GM19455 (cell line): ENCODE data around the gene ODF4.
"Not testable (repeated sequence)": the region's sequence is repeated elsewhere in the genome, so short reads cannot be mapped to it uniquely, and the experiment has no call there.

Experiments used
- ATAC-seq: cut with Tn5 transposase; IDR thresholded peaks from one replicate; pipeline ENCODE4 v1.9.1; 2021; ENCODE audit not compliant: unreplicated experiment

The ODF4 gene

GRCh38 chr17:8366231-8366630 lies 26.6 kb downstream of the ODF4 start:
- ATAC-seq, result no peak

DNA sequence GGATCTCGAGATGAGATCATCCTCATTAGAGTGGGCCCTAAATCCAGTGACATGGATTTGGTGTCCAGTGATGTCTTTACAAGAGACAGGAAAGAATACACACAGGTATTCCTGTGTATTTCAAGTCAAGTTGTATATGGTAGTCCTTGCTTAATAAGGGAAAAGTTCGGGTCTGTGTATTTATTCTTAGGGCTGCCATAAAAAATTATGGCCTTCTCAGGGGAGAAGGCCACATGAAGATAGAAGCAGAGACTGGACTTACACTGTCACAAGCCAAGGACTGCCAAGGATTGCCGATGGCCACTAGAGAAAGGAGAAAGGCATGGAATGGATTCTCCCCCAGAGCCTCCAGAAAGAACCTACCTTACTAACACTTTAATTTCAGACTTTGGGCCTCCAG lies 28.6 kb downstream of the ODF4 start:
- no peak for ATAC-seq

GRCh38 chr17:8369944-8370343 lies 30.3 kb downstream of the ODF4 start:
- no peak for ATAC-seq

- no peak for ATAC-seq
Measured at GRCh38 chr17:8371786-8372185, 32.1 kb downstream of the ODF4 start.

DNA sequence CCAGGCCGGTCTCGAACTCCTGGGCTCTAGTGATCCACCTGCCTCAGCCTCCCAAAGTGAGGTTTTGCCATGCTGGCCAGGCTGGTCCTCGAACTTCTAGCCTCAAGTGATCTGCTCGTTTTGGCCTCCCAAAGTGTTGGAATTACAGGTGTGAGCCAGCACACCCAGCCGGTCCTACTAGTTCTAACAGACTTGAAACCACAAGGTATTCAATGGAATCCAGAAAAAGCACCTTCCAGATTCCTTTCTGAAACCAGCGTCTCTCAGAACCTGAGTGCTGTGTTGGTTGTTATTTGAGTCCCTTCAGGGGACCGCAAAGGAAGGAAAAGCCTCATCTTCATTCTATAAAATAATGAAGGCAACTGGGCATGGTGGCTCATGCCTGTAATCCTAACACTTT lies 32.8 kb downstream of the ODF4 start:
- no peak for ATAC-seq

GRCh38 chr17:8373856-8374255 lies 34.2 kb downstream of the ODF4 start:
- not testable (repeated sequence) for ATAC-seq

GRCh38 chr17:8375738-8376259 lies 36.2 kb downstream of the ODF4 start:
- no peak for ATAC-seq

DNA sequence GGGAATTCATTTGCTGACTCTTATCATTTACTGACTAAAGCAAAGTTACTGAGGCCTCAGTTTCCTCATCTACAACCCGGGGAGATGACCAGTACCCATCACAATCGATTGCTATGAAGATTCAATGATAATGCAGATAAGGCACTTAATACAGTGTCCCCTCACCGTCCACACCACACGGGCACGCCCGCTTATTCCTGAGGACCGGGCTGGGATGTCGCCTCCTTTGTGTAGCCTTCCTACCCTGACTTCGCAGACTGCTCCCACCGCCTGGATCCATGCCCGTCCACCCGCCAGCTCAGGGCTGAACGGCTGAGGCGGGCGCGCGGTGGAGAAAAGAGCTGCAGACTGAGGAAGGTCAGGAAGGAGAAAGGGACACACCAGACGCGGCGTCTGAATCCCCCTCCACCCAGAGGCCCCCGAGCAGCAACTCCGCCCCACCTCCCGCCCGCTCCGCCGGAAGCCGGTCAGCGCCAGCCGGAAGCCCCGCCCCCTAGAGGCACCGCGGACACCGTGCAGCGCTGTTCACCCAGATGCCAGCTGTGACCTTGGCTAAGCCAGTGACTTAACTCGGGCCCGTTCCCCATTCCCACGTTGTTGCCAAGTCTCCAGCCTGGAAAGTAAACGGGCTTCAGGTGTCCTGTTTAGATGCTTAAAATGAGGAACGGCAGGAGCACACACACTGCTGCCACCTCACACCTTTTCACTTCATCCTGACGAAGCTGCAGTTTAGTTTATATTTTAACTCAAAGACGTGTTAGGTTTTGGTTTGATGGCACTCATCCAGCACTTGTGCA lies 36.8 kb downstream of the ODF4 start, which contains the start of gene KRABD2:
KRABD2 (minus strand) TSS at position 434 of the 797 bp plus-strand sequence.
- peak; percentile 83 for ATAC-seq

- no peak for ATAC-seq
Measured at GRCh38 chr17:8377422-8377821, 37.8 kb downstream of the ODF4 start.

DNA sequence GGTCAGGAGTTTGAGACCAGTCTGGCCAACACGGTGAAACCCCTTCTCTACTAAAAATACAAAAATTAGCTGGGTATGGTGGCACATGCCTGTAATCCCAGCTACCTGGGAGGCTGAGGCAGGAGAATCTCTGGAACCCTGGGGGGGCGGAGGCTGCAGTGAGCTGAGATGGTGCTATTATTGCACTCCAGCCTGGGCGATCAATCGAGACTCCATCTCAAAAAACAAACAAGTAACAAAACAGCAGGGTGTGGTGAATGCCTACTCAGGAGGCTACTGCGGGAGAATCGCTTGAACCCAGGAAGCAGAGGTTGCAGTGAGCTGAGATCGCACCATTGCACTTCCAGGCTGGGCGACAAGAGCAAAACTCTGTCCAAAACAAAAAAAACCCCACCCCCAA lies 38.5 kb downstream of the ODF4 start:
- ATAC-seq, result not testable (repeated sequence)

DNA sequence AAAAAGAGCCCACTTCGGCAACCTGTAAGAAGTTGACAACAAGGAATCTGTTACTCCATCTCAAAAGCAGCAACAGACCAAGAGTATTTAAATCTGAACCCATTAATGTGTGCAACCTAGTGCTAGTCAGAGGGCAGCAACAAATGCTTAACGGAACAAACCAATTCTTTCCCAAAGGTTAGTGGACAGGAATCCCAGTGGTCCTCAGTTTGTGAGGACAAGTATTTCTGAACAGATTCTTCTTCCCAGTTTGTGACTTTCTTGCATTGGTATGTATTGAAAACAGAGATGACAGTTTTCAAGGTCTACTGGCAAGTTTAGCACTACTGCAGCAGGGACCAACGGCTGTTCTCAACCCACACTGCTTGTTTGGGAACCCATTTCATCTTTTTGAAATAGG lies 40.4 kb downstream of the ODF4 start:
- no peak for ATAC-seq

DNA sequence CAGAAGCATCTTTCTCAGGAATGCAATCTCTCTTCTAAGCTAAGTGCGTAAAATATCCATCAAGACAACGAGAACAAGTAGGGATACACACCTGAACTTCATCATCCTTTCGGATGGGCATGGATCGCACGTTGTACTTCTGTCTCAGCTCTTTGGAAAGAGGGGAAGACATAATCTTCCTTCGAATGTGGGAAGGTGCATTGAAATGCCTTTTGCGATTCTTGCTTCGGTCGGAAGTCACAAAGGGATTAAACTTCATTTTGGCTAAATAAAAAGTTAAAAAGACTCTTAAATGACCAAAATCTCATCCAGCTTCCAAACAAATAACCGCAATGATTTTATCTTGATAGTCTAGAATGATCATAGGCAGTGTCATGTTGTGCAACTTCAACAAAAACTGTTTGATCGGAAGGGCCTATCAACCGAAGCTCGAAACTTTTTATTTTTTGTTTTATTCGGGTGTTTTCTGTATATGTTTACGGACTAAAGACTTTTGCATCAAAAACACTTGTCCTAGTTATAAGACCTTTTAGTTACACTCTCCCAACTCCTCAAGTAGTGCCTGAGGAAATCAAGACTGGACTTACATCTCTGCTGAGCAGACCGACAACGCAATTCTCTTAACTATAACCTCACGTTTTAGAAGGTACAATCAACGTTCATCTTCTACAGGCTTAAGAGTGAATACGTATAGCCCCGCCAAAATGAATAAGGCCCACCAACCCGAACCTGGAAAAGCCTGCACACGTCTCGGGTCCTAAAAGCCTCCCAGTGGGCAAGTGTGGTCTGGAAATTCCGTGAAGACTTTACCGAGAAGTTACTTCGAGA lies 42.6 kb downstream of the ODF4 start:
- ATAC-seq, result no peak

- no peak for ATAC-seq
Measured at GRCh38 chr17:8382880-8383142, 43.2 kb downstream of the ODF4 start.

- peak; percentile 91 for ATAC-seq
Measured at GRCh38 chr17:8383143-8383822, 43.6 kb downstream of the ODF4 start, which contains the start of gene RPL26. Gene RPL26, minus strand, starts transcription at chr17:8383193. Its CDS starts 883 bp downstream, at chr17:8382310.

DNA sequence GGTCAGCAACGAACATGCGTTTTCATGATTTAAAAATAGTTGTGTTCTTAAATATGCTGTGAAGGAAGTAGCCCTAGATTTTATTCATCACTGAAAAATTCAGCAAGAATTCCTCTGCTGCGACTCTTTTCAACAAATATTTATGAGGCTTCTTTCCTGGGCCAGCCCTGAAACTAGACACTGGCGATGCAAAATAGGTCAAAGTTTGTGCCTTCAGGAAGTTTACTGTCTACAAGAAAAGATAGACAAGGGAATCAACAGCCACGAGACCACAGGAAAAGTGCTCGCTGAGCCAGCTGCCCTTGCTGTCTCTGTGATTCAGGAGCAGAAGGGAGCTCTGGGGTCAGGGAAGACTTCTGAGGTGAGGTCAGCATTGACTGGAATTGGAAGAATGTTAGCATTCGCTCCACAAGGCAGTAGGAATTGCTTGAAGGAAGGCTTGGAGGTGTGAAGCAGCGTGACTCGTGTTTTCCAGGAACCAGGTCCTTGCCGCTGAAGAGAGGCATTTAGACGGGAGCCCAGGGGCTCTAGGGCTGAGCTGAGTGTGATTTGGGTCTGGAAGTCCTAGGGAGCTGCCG lies 45.2 kb downstream of the ODF4 start:
- no peak for ATAC-seq

GRCh38 chr17:8386841-8387240 lies 47.2 kb downstream of the ODF4 start:
- no peak for ATAC-seq

- no peak for ATAC-seq
Measured at GRCh38 chr17:8387914-8388651, 48.4 kb downstream of the ODF4 start.

DNA sequence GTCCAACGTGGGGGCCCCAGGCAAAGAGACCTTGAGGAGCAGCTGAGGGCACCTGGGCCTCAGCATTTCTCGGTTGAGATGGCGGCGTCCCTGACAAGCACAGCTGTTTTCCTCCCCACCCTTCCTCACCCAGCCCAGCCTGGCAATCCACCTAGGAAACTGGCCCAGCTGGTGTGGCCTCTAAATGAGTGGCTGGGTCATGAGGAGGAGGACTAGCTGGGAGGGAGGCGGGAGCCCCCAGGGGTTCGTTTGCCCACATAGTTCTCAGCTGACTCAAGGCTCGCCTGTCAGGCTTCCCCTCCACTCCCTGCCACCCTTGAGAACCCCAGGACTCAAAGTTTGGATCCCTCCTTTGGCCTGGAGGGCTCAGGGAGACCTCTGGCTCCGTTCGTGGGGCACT lies 52.1 kb downstream of the ODF4 start:
- no peak for ATAC-seq

DNA sequence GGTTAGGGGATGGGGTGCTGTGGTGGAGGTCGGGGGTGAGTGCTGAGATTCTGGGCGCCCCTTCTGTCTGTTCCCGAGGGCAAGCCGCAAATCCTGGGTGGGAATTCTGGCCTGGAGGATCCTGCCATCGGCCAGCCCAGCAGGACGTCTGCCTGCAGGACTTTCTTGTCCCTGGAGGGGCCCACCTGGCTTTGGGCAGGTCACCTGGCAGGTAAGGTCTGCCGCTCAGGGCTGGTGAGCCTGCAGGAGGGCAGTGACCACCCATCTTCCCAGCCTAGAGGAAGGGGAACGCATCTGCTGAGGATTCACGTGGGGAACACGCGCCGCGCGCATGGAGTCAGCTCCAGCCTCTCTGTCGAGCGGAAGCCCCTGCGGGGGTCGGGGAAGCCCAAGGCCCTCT lies 52.6 kb downstream of the ODF4 start:
- ATAC-seq, result no peak

GRCh38 chr17:8392674-8393469 lies 53.2 kb downstream of the ODF4 start:
- no peak for ATAC-seq
